K562 (cell line): ENCODE measurements around the gene BCAS3. TPM values are rescaled to one million over a fixed set of nuclear protein-coding genes. Genes with fewer than 3 reads are reported as not detected.

Source experiments
- ATAC-seq: fragments of 200-7000 bp; cut with Tn5 transposase; 3 replicates; pipeline ENCODE4 v1.9.1; 2020; ENCODE audit warnings: moderate library complexity
- BruUV-seq: library from RNA; stranded (reverse); fragments of 400-500 nt; replicated peaks from 2 replicates; lab custom pipeline; 2021; lab: Mats Ljungman, UMichigan
- CTCF ChIA-PET: fragments of 300-600 bp; formaldehyde crosslinking; extraction: SDS; loops from one replicate; lab custom pipeline; 2021; ENCODE audit warnings: low intra/inter-chr PET ratio; lab: Yijun Ruan, JAX
- POLR2A ChIA-PET: fragments of 300-600, 350-650 bp; sonication (Branson Sonifier 250); formaldehyde crosslinking; extraction: SDS; loops from one replicate; lab custom pipeline; 2021; ENCODE audit warnings: antibody characterized with exemption, inconsistent platforms; lab: Yijun Ruan, JAX
- DNase-seq, 4 experiments: peaks; one replicate each; pipeline versions ENCODE4 v3.0.0 to v3.0.0-alpha.2; 2011 to 2018; ENCODE audit warnings: low spot score in 3 of 4, mixed read lengths in 3 of 4; ENCODE audit errors: extremely low read depth in 1 of 4
- FAIRE-seq: peaks from 2 replicates; lab custom pipeline; 2011; peaks lifted over from hg19 to GRCh38; lab: Jason Lieb, UNC
- H2AFZ ChIP-seq: 2 replicates; pipeline ENCODE4 v1.6.0; 2011; ENCODE audit warnings: low read depth, low read length, control low read depth, inconsistent platforms
- H3K27ac ChIP-seq: fragments of 200-600 bp; 3 replicates; pipeline ENCODE4 v1.8.0; 2011; ENCODE audit warnings: low read depth, mild to moderate bottlenecking, control low read depth, inconsistent platforms, low read length, moderate library complexity, mixed read lengths; ENCODE audit errors: extremely low read depth
- H3K27me3 ChIP-seq, 2 experiments: fragments of 300-600 bp in 1 of 2; 2 replicates in 1 of 2; 3 replicates in 1 of 2; pipeline versions ENCODE4 v1.6.0 to v1.8.0; 2011; ENCODE audit warnings: inconsistent platforms in 2 of 2, low read length in 2 of 2, mild to moderate bottlenecking in 1 of 2, mixed read lengths in 1 of 2, moderate library complexity in 1 of 2; ENCODE audit not compliant: control insufficient read depth in 2 of 2, insufficient read depth in 2 of 2
- H3K36me3 ChIP-seq: fragments of 300-600 bp; 3 replicates; pipeline ENCODE4 v1.8.0; 2011; ENCODE audit warnings: mild to moderate bottlenecking, low read length, inconsistent platforms; ENCODE audit not compliant: control insufficient read depth, insufficient read depth
- H3K4me1 ChIP-seq, 2 experiments: fragments of 200-600 bp in 1 of 2; replicated peaks in 1 of 2; 2 replicates in 1 of 2; 3 replicates in 1 of 2; pipeline versions ENCODE4 v1.5.1 to v1.8.0; 2011; ENCODE audit warnings: inconsistent platforms in 2 of 2, low read length in 2 of 2, mild to moderate bottlenecking in 1 of 2, mixed read lengths in 1 of 2, moderate library complexity in 1 of 2; ENCODE audit not compliant: control insufficient read depth in 2 of 2, insufficient read depth in 2 of 2
- H3K4me2 ChIP-seq: 2 replicates; pipeline ENCODE4 v1.6.1; 2011; ENCODE audit warnings: low read length, control low read depth, inconsistent platforms, mixed read lengths; ENCODE audit not compliant: insufficient read depth
- H3K4me3 ChIP-seq: fragments of 200-600 bp; sonication (generic), shearing (Covaris generic); 2 replicates; pipeline ENCODE4 v1.5.1; 2016; ENCODE audit warnings: control low read depth, inconsistent platforms
- H3K79me2 ChIP-seq: fragments of 200-600 bp; 3 replicates; pipeline ENCODE4 v1.8.0; 2011; ENCODE audit warnings: low read length, inconsistent platforms; ENCODE audit not compliant: control insufficient read depth, insufficient read depth
- H3K9ac ChIP-seq, 2 experiments: 2 replicates each; pipeline versions ENCODE4 v1.6.0 to v1.6.1; 2011; ENCODE audit warnings: low read depth in 2 of 2, low read length in 2 of 2, control low read depth in 1 of 2, inconsistent platforms in 1 of 2, mild to moderate bottlenecking in 1 of 2, mixed read lengths in 1 of 2; ENCODE audit not compliant: insufficient read depth in 1 of 2
- H3K9me1 ChIP-seq: one replicate; pipeline ENCODE4 v1.6.0; 2011; ENCODE audit warnings: inconsistent platforms, mild to moderate bottlenecking, low read length, moderate library complexity; ENCODE audit not compliant: control insufficient read depth, insufficient read depth
- H3K9me3 ChIP-seq: replicated peaks from 2 replicates; pipeline ENCODE4 v1.5.1; 2011; ENCODE audit warnings: low read depth, low read length, inconsistent platforms; ENCODE audit not compliant: control insufficient read depth, insufficient read depth
- H4K20me1 ChIP-seq: replicated peaks from 2 replicates; pipeline ENCODE4 v1.6.1; 2011; ENCODE audit warnings: low read length, inconsistent platforms, mixed read lengths; ENCODE audit not compliant: control insufficient read depth, insufficient read depth
- CHD4 ChIP-seq: fragments of 200-600 bp; sonication (generic); IDR thresholded peaks from 3 replicates; pipeline ENCODE4 v1.6.1; 2012; ENCODE audit warnings: low read depth, mild to moderate bottlenecking, mixed read lengths, low read length, inconsistent platforms; ENCODE audit not compliant: insufficient read depth, insufficient replicate concordance, poor library complexity, severe bottlenecking
- HDAC2 ChIP-seq: fragments of 450-650 bp; IDR thresholded peaks from 2 replicates; pipeline ENCODE4 v1.6.1; 2016; ENCODE audit warnings: mild to moderate bottlenecking
- KHSRP ChIP-seq: fragments of 450-650 bp; IDR thresholded peaks from 2 replicates; pipeline ENCODE4 v1.6.1; 2017
- LCOR ChIP-seq: sonication (generic); formaldehyde crosslinking; IDR thresholded peaks from 2 replicates; pipeline ENCODE4 v1.8.0; 2022; ENCODE audit warnings: mild to moderate bottlenecking, missing genetic modification reagents
- PTTG1 ChIP-seq: fragments of 450-650 bp; IDR thresholded peaks from 2 replicates; pipeline ENCODE4 v1.6.1; 2016; ENCODE audit warnings: low read depth, mild to moderate bottlenecking, missing genetic modification characterization, missing compliant biosample characterization
- RAD51 ChIP-seq: fragments of 450-650 bp; IDR thresholded peaks from 2 replicates; pipeline ENCODE4 v1.7.1; 2016; ENCODE audit warnings: low read depth, mild to moderate bottlenecking, borderline replicate concordance
- SAP30 ChIP-seq: fragments of 200-600 bp; sonication (generic); IDR thresholded peaks from 2 replicates; pipeline ENCODE4 v1.6.1; 2012; ENCODE audit warnings: borderline replicate concordance, low read depth, mild to moderate bottlenecking, moderate library complexity, low read length, control low read depth, inconsistent platforms; ENCODE audit not compliant: insufficient read depth, poor library complexity, severe bottlenecking
- SIN3B ChIP-seq: fragments of 450-650 bp; IDR thresholded peaks from 2 replicates; pipeline ENCODE4 v1.6.1; 2017; ENCODE audit warnings: low read depth, mild to moderate bottlenecking, moderate library complexity
- SNRNP70 ChIP-seq: fragments of 200-400 bp; formaldehyde crosslinking; optimal IDR thresholded peaks from 2 replicates; pipeline ENCODE3; 2017; ENCODE audit warnings: low read depth, low read length
- ZBTB43 ChIP-seq: sonication (generic); formaldehyde crosslinking; IDR thresholded peaks from 2 replicates; pipeline ENCODE4 v1.8.0; 2023; ENCODE audit warnings: mild to moderate bottlenecking, missing genetic modification reagents
- ZNF77 ChIP-seq: fragments of 250-450 bp; sonication (Bioruptor Pico); IDR thresholded peaks from 2 replicates; pipeline ENCODE4 v1.5.0; 2020
- WGBS: fragments of 100-300 bp; shearing (Covaris generic); methylation state at CpG from one replicate; pipeline ENCODE4 v1.1.6; 2016; ENCODE audit warnings: low coverage, mixed read lengths; ENCODE audit not compliant: insufficient coverage; ENCODE audit errors: missing lambda C conversion rate; 5-methylcytosine and 5-hydroxymethylcytosine counted together
- in situ Hi-C: fragments of 300-500 bp; cut with MboI; formaldehyde crosslinking; loops from 4 replicates; pipeline ENCODE4 v1.15.0; 2018; ENCODE audit warnings: inconsistent platforms, mixed read lengths
- intact Hi-C: fragments of 100-400 bp; cut with micrococcal nuclease; formaldehyde crosslinking; loops from 2 replicates; pipeline ENCODE4 v1.14.2; 2022
- polyA plus RNA-seq, 8 experiments: library from polyadenylated mRNA; depleted of rRNA in 4 of 8; stranded (reverse) in 5 of 8; unstranded in 3 of 8; fragments of >200 nt; fragmentation: Nextera tagmentation in 2 of 8; fragmentation: Illumina TruSeq in 1 of 8; extraction: Ambion mirVana in 2 of 8; extraction: Trizol in 1 of 8; gene quantifications; 2 replicates each; pipeline versions ENCODE4 v1.2.1 to v1.2.3, GENCODE V29; 2011 to 2014; ENCODE audit warnings: inconsistent platforms in 1 of 8, missing spikeins in 1 of 8
- total RNA-seq, 7 experiments: library from RNA; depleted of rRNA in 6 of 7; stranded (reverse); fragments of >200 nt in 6 of 7; fragmentation: Illumina TruSeq in 2 of 7; extraction: Trizol in 2 of 7; gene quantifications; 2 replicates each; pipeline versions ENCODE4 v1.2.1 to v1.2.3, GENCODE V29; 2011 to 2021; ENCODE audit warnings: low replicate concordance in 1 of 7

The BCAS3 gene
- total and polyA plus RNA-seq, 9 of the 15 experiments (the other 6 are each of a cell fraction or from before 2014, with no cell fraction given) = 1.9 to 5.5 (median 3.5) TPM

GRCh38 chr17:60874772-60875171, 197.1 kb downstream of the BCAS3 start:
- Histone ChIP-seq H3K79me2 (no peaks in the 10 kb centered on the region), H3K27ac (no peak overlapping the region), H3K4me3 (no peak overlapping the region), H3K4me2 (no peak overlapping the region), H2AFZ (no peak overlapping the region), H4K20me1 (no peaks in the 10 kb centered on the region), H3K36me3 (no peaks in the 10 kb centered on the region), H3K9me1 (no peaks in the 10 kb centered on the region), H3K4me1 (no peaks in the 10 kb centered on the region), H3K9ac (no peak overlapping the region), H3K9me3 (no peaks in the 10 kb centered on the region), H3K27me3 (no peaks in the 10 kb centered on the region; a peak in 1 of 5 replicates)
- in situ Hi-C loops (no loop called here), intact Hi-C loops (no loop called here)
- CTCF ChIA-PET = no interaction called here
- BruUV-seq = no TSS peak
- no peak for ATAC-seq
- POLR2A ChIA-PET = interaction anchor here (0.8 kb wide), 1 partner anchor 13 kb away, joined by 3 read pairs; no protein-coding TSS in a partner anchor
- no peak for FAIRE-seq
- 4% methylated on average over 2 of the region's 2 CpGs for WGBS
- DNase-seq = no peak
- TF ChIP-seq CHD4 = no peak
- TF ChIP-seq SAP30 = no peak
- no peak for TF ChIP-seq LCOR
- no peak for TF ChIP-seq SIN3B
- TF ChIP-seq HDAC2 = no peak
- TF ChIP-seq ZBTB43 = no peak
- TF ChIP-seq SNRNP70 = no peak
- no peak for TF ChIP-seq KHSRP
- TF ChIP-seq PTTG1 = no peak
- no peak for TF ChIP-seq RAD51
- TF ChIP-seq ZNF77 (CRISPR knock-in tag) = no peak
